NCI-H345 treated with DMSO at 0.1 percent for 48 hours (cell line): ENCODE data around the gene TIMP4.

ENCODE experiments used
- DNase-seq: peaks from one replicate; lab custom pipeline; 2025; ENCODE audit not compliant: unreplicated experiment; lab: John Stamatoyannopoulos, UW

Gene TIMP4

GRCh38 chr3:12158387-12159226, at the start of gene TIMP4:
TIMP4 (minus strand) TSS chr3:12158912; CDS start chr3:12158840, 72 bp downstream.
- no peak for DNase-seq

GRCh38 chr3:12205171-12205570, 46.5 kb upstream of the TIMP4 start:
- DNase-seq = no peak

- DNase-seq = no peak
These were observed 43.1 kb upstream of the TIMP4 start for GRCh38 chr3:12201813-12202212.

GRCh38 chr3:12198301-12198700, 39.6 kb upstream of the TIMP4 start:
- no peak for DNase-seq

DNA sequence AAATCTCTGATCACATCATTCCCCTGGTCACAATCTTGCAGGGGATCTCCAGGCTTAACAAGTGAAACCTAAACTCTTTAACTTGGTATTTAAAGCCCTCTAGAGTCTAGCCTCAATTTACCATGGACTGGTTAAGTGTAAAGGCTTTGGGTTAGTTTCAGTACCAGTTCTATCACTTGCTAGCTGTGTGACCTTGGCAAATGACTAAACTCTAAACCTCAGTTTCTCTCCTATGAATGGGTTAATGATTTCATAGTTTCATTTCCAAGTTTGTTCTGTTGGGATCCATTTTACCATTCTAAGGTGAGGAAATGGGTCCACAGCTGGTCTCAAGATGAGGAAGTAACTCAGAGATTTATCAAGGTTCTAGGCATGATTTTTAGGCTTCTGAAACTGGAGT, 38.8 kb upstream of the TIMP4 start:
- no peak for DNase-seq

- no peak for DNase-seq
These were observed 38.0 kb upstream of the TIMP4 start for GRCh38 chr3:12196684-12197083.

DNA sequence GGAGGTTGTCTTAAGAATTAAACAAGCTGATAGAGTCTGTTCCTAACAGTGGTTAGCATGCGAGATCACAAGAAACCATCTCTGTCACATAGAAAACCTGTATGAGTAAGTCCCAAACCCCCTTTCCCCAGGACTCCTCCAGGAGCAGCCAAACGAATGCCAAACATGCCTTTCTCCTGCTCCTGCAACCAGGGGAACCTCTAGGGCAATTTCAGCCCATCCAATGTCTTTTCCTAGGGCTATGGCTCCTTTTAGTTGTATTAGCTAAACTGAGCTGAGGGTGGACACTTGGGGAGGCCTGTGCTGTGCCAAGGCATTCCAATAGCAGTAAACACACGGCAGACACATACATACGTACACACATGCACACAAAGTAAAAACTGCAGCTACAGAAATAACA, 36.5 kb upstream of the TIMP4 start:
- DNase-seq = no peak

DNA sequence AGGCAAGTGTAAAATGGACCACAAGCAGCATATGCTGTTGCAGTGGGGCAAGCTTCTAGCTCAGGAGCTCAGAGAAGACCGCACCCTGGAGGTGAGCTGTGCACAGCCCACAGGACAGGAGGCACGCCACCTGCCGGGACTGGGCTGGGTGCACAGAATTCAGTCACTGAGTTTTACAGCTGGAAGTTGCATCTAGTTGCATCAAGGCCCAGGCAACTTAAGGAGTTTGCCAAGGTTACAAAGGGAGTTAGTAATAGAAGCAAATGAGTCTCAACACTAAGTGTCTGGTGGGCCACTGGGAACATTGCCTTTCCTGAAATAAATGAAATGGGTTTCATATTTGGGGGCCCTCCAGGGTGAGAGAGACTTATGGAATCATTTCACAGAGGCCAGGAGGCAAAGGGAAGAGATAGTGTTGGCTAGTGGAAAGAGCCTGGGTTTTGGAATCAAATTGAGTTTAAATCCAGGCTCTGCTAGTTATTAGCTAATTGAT, 36.0 kb upstream of the TIMP4 start:
- DNase-seq = no peak

DNA sequence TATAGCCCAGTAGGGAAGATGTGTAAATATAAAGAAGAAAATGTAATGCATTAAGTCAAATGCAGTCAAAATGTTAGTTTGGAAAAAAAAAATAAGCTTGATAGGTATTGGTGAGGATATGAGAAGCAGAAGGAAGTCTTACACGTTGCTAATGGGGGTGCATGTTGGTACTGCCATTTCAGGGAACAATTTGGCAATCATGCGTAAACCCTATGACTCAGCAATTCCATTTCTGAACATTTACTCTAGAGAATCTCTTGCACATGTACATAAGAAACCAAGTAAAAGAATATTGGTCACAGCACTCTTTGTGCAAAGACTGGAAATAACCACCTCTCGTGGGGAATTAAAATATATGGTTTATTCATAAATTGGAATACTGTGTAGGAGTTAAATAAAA, 35.5 kb upstream of the TIMP4 start:
- no peak for DNase-seq

DNA sequence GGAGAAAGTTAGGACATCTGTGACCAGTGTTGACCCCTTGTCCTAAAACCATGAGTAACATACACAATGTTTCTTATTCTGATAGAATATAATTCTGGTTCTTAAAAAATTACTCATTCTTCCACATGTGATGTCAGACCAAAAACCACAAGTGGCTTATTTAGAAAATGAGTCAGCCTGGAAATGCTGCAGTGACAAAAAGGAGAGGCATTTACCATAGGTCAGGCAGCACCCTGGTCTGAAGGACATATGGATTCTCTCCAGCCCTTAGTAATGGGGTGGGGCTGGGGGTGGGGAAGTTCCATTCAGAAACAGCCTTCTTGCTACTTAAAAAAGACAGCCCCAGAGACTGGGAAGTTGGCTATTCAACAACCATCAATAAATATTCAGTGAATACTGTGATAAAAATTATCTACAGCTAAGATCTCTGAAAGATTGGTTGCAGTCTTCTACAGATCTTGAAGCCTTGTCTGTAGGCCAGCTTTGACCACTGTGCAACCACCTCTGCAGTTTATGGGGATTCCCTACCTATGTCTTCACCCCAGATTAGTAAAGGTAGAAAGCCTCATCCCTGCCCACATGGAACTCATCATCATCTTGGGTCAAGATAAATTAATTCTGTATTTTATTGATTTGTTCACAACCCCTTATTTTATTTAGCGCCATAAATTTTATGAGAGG, 34.9 kb upstream of the TIMP4 start:
- DNase-seq = no peak

DNA sequence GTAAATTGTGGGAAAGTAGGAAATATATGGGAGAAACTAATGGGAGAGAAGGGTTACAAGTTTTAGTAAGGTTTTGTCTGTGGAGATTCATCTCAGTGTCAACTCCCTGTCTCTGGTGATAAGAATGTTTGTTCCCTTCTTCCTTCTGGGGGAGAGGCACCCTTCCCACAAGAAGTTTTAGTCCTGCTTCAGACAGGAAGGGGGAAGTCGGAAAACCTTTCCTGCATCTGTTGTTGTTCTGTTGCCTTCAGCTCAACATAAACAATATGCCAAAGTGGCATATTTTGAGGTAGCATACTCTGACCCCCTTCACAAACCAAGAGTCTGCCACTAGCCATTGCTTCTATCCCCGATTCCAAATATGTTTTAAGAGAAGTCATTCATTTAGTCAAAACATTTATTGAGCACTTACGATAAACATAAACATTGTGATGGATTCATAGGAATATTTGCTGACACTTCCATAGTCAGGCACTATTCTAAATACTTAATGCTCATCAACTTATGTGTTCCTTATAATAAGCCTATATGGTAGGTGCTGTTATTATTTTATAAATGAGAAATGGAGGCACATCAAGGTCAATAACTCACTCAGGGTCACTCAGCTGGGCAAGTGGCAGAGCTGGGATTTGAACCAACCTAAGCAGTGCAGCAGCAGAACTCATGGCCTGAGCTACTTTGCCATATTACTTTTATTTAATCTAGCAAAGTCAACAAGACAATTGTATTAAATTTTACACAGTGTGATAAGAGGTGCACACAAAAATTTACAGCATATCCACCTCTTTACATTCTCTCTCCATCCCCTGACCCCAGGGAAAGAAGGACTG, 34.2 kb upstream of the TIMP4 start:
- DNase-seq = no peak

GRCh38 chr3:12192173-12192572, 33.5 kb upstream of the TIMP4 start:
- no peak for DNase-seq

DNA sequence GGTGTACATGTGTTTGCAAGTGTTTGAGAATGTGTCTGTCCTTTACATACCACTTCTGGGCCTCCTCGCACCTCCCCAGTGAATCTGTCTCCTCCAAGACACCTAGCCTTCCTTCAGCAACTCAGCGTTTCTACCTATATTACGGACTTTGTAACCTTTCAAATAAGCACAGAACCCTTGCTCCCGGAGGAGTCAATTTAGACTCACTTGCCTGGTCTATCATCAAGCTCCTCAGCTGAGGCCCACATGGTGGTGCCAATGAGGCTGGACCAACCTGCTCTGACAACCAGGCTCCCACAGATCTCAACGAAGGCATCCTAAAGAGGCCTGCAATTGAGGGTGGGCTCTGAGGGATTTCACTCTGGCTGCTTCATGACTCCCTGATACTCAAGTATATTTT, 32.8 kb upstream of the TIMP4 start:
- no peak for DNase-seq

- DNase-seq = no peak
These were observed 32.1 kb upstream of the TIMP4 start for GRCh38 chr3:12190832-12191231.

GRCh38 chr3:12190221-12190807, 31.6 kb upstream of the TIMP4 start:
- no peak for DNase-seq

GRCh38 chr3:12188681-12189287, 30.1 kb upstream of the TIMP4 start:
- DNase-seq = no peak

DNA sequence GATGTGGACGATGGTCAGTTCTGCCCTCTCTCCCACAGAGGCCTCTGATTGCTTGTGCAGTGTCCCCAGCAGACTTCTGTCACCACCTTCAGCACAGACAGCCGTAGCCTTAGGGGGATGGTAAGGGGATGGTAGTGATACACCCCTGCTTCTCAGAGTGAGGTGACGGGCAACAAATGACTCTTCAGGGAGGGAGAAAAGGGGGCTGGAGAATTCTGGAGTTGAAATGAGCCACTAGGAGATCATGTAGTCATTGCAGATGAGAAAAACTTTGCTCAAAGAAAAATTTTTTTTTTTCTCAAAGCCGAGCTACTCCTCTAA, 29.6 kb upstream of the TIMP4 start:
- no peak for DNase-seq

DNA sequence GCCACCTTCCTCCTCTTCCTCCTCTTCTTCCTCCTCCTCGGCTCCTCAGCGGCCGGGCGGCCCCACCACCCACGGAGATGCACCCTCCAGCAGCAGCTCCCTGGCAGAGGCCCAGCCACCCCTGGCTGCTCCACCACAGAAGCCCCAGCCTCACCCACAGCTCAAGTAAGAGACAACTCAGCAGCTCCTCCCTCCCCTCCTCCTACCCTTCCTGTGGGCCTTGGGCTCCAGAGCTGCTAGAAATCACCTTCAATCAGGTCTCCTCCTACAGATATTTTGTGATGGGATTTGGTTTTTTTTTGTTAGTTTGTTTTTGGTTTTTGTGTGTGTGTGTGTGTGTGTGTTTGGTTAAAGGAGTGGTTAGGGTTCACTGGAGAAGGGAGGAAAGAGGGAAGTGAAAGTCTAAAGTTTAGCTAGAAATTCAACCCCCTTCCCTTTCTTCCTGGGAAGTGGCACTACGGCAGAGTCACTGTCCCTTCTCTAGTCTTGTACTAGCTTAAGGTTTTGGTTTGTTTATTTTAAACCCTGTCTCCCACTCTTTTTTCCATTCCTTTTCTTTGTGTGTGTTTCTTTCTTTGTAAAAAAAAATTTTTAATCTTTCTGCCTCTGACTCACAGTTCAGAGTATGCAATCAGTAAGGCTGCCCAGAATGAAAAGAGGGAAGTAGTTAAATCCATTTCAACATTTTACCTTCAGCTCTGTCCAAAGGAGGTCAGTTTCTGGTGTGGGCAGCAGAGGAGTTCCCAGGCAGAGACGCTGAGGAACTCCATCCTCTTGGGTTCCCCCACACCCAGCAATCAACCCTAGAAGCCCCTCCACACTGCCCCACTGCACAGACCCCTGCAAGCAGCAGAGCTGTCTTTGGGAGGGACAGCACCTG, 29.0 kb upstream of the TIMP4 start:
- no peak for DNase-seq

DNA sequence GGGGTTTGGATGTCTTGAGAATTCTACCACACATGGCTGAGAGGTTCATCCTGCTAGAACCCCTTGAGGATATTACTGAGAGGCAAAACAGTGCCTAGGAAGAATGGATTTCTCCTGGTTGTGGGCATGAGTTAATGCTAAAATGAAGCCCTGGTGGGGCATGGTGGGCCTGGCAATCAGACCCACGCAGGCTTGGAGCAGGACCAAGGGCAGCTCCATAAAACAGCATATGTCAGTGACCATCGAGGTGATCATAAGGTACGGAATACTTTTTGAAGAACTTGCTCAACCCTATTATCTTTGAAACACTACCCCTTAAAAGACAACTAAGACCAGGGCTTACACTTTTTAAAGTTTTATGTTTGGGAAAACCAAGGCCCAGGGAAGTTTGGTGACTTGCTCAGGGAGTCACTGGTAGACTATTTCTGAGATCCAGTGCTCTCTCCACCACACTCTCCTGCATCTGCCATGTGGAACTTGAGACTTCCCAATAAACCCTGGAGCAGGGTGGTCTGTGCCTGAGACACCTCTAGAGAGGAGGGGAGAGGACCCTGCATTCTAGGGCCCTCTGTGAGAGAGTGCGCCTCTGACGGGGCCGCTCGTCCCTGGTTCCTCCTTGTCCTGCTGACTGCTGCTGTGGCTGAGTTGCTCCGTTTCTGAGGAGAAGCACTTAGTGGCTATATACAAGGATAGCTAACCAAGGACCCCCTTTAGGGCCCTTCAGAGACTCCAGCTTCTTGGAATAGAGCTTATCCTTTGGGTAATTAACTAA, 28.0 kb upstream of the TIMP4 start:
- DNase-seq = no peak
